HL-60 (cell line): Measurements from ENCODE around the gene TOX3.

ENCODE experiments used
- DNase-seq, 2 experiments: peaks; one replicate each; pipeline ENCODE4 v3.0.0-alpha.2; 2010 to 2020; ENCODE audit warnings: low read depth in 1 of 2, low spot score in 1 of 2
- H3K27ac ChIP-seq: fragments of 250-450 bp; sonication (Bioruptor Pico); replicated peaks from 2 replicates; pipeline ENCODE4 v1.5.1; 2020; ENCODE audit warnings: mild to moderate bottlenecking, moderate library complexity
- H3K27me3 ChIP-seq: fragments of 250-450 bp; sonication (Bioruptor Pico); 2 replicates; pipeline ENCODE4 v1.5.1; 2021; ENCODE audit warnings: mild to moderate bottlenecking, moderate library complexity; ENCODE audit not compliant: insufficient read depth, poor library complexity, severe bottlenecking
- H3K4me3 ChIP-seq: replicated peaks from 2 replicates; pipeline ENCODE4 v1.5.1; 2011; ENCODE audit warnings: mild to moderate bottlenecking, control low read depth, low read length; ENCODE audit not compliant: insufficient read depth
- GABPA ChIP-seq: IDR thresholded peaks from 2 replicates; pipeline ENCODE4 v1.6.1; 2012; ENCODE audit warnings: low read depth
- TF ChIP-seq, protein P1 (sequence below): IDR thresholded peaks from one replicate; pipeline ENCODE4 v1.5.1; 2011; ENCODE audit warnings: low read length, control low read depth, inconsistent platforms; ENCODE audit not compliant: insufficient read depth
- TF ChIP-seq, protein P2 (sequence below): IDR thresholded peaks from 2 replicates; pipeline ENCODE4 v1.6.1; 2012; ENCODE audit warnings: low read depth; ENCODE audit not compliant: insufficient replicate concordance

The TOX3 gene

DNA sequence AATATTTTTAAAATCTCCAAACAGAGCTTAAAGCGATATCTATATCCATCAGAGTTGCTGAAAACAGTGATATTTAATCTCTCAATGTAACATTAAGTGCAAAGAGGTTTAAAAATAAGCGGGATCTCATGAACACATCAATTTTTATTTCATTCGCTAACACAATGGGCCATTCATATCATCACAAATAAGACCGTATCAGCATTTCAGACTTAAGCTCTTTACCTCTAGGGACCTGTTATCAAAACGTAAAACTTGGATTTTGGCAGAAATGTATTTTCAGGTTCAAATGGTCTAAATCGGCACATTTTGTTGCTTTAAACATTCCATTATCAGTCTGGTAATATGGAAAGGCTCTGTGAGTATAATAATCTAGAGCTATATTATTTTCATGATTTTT is 77.9 kb downstream of the TOX3 start:
- no peak for DNase-seq
- TF ChIP-seq, protein P1, sequence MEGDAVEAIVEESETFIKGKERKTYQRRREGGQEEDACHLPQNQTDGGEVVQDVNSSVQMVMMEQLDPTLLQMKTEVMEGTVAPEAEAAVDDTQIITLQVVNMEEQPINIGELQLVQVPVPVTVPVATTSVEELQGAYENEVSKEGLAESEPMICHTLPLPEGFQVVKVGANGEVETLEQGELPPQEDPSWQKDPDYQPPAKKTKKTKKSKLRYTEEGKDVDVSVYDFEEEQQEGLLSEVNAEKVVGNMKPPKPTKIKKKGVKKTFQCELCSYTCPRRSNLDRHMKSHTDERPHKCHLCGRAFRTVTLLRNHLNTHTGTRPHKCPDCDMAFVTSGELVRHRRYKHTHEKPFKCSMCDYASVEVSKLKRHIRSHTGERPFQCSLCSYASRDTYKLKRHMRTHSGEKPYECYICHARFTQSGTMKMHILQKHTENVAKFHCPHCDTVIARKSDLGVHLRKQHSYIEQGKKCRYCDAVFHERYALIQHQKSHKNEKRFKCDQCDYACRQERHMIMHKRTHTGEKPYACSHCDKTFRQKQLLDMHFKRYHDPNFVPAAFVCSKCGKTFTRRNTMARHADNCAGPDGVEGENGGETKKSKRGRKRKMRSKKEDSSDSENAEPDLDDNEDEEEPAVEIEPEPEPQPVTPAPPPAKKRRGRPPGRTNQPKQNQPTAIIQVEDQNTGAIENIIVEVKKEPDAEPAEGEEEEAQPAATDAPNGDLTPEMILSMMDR = no peak
- TF ChIP-seq GABPA = no peak
- TF ChIP-seq, protein P2, sequence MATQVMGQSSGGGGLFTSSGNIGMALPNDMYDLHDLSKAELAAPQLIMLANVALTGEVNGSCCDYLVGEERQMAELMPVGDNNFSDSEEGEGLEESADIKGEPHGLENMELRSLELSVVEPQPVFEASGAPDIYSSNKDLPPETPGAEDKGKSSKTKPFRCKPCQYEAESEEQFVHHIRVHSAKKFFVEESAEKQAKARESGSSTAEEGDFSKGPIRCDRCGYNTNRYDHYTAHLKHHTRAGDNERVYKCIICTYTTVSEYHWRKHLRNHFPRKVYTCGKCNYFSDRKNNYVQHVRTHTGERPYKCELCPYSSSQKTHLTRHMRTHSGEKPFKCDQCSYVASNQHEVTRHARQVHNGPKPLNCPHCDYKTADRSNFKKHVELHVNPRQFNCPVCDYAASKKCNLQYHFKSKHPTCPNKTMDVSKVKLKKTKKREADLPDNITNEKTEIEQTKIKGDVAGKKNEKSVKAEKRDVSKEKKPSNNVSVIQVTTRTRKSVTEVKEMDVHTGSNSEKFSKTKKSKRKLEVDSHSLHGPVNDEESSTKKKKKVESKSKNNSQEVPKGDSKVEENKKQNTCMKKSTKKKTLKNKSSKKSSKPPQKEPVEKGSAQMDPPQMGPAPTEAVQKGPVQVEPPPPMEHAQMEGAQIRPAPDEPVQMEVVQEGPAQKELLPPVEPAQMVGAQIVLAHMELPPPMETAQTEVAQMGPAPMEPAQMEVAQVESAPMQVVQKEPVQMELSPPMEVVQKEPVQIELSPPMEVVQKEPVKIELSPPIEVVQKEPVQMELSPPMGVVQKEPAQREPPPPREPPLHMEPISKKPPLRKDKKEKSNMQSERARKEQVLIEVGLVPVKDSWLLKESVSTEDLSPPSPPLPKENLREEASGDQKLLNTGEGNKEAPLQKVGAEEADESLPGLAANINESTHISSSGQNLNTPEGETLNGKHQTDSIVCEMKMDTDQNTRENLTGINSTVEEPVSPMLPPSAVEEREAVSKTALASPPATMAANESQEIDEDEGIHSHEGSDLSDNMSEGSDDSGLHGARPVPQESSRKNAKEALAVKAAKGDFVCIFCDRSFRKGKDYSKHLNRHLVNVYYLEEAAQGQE = no peak
- H3K27ac ChIP-seq = no peak overlapping the region

DNA sequence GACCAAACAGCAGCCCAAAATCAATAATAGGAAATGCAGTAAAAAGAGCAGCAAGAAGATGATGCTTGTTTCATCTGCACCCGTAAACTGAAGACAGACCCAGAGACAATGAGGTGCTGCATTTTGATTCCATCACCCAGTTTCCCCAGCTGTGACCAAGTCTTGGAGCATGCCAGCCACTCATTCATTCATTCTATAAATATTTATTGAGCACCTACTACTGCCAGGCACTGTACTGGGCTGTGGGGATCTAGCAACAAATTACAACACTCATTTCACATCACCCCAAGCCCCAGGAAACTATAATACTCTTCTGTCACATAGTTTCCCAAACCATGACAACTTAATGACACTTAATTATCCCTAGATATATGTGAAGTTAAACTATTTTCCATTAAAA is 79.2 kb downstream of the TOX3 start:
- TF ChIP-seq, protein P1 = no peak
- H3K27me3 ChIP-seq = no peaks in the 10 kb centered on the region
- no peak overlapping the region for H3K27ac ChIP-seq
- no peak overlapping the region for H3K4me3 ChIP-seq
- DNase-seq = no peak

More for the DNA sequence above, 77.9 kb downstream of the TOX3 start:
- no peaks in the 10 kb centered on the region for H3K27me3 ChIP-seq
- H3K4me3 ChIP-seq = no peak overlapping the region

DNA sequence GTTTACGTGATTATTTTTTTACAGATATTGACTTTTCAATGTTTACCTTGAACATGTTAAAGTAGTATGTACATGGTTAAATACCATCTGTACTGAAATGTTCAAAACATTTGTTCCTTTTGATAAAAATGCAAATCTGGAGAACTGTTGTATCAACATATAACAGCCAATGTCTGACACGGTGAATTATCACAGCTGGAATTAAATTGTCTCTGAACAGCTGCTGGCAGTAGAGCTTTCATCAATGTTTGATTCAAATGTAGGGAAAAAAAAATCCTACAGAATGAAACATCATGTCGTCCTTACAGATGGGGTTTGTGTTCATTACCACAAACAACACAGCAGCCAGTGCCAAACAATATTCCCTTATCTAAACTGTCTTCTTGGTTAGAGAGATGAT is 79.9 kb downstream of the TOX3 start:
- DNase-seq = no peak
- no peak overlapping the region for H3K27ac ChIP-seq
- TF ChIP-seq GABPA = no peak

DNA sequence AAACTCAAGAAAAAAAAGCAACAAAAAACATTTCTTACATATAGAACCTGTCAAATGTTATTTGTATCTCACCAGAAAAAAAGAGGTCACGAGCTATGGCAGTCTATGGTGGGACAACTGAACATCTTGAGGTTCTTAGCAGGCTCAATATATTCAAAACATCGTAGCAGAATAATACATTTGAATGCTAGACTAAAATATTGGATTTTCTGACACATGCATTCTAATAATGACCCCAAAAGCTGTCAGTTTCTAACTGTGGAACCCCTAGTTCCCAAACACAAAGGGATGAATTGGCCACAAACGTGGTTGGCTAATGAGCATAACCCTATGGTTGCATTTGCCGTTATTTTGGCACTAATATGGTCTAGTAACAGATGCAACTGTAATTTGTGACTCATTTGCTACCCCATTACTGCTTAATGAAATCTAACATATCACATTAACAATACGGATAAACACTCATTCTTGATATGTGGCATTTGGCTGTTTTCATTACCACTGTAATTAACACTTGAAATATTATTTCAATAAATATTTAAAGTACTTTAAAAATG is 81.2 kb downstream of the TOX3 start:
- no peaks in the 10 kb centered on the region for H3K27me3 ChIP-seq
- H3K27ac ChIP-seq = no peak overlapping the region
- TF ChIP-seq, protein P1 = no peak
- TF ChIP-seq GABPA = no peak
- TF ChIP-seq, protein P2 = no peak
- DNase-seq = no peak
- H3K4me3 ChIP-seq = no peak overlapping the region

More for the DNA sequence above, 79.9 kb downstream of the TOX3 start:
- no peak overlapping the region for H3K4me3 ChIP-seq
- no peaks in the 10 kb centered on the region for H3K27me3 ChIP-seq
